Activated naive CD4-positive, alpha-beta T cell treated with anti-CD3 and anti-CD28 coated beads for 36 hours (primary cell): ENCODE measurements around the gene TMPRSS2. TPM values are rescaled to one million over a fixed set of nuclear protein-coding genes. Genes with fewer than 3 reads are reported as not detected.

ENCODE experiments used
- CTCF ChIA-PET: fragments of 350-600 bp; sonication (Branson Sonifier 250); formaldehyde crosslinking; loops from one replicate; lab custom pipeline; 2021; ENCODE audit warnings: antibody characterized with exemption; lab: Charles Lee
- DNase-seq: peaks from one replicate; pipeline ENCODE4 v3.0.0-alpha.2; 2020
- H3K27ac Mint-ChIP-seq: one replicate; pipeline ENCODE4 v1.8.0; 2021; ENCODE audit warnings: mild to moderate bottlenecking, mixed read lengths
- H3K27me3 Mint-ChIP-seq: one replicate; pipeline ENCODE4 v1.8.0; 2021; ENCODE audit warnings: low read depth, mixed read lengths
- H3K36me3 Mint-ChIP-seq: one replicate; pipeline ENCODE4 v1.8.0; 2021; ENCODE audit warnings: low read depth, mixed read lengths
- H3K4me1 Mint-ChIP-seq: one replicate; pipeline ENCODE4 v1.8.0; 2021; ENCODE audit warnings: low read depth, mixed read lengths
- H3K4me3 Mint-ChIP-seq: one replicate; pipeline ENCODE4 v1.8.0; 2021; ENCODE audit warnings: mild to moderate bottlenecking, moderate library complexity, mixed read lengths
- H3K9me3 Mint-ChIP-seq: one replicate; pipeline ENCODE4 v1.8.0; 2021; ENCODE audit warnings: mixed read lengths
- intact Hi-C: fragments of 100-400 bp; cut with micrococcal nuclease; formaldehyde crosslinking; loops from one replicate; pipeline ENCODE4 v1.15.1; 2023
- total RNA-seq, 2 experiments: library from RNA; stranded (reverse); gene quantifications; one replicate each; pipeline ENCODE4 v1.2.3, GENCODE V29; 2021

Gene TMPRSS2
- total RNA-seq, 2 experiments from 2014 or later = not detected

GRCh38 chr21:41453198-41453597 lies 54.8 kb downstream of the TMPRSS2 start:
- Mint-ChIP-seq H3K4me3 (no peak overlapping the region), H3K9me3 (no peaks in the 10 kb centered on the region), H3K36me3 (peaks cover 28% of the 10 kb centered on the region), H3K27me3 (no peaks in the 10 kb centered on the region), H3K27ac (peak overlapping the region; percentile 61), H3K4me1 (no peaks in the 10 kb centered on the region)
- no peak for DNase-seq
- intact Hi-C loops = no loop called here
- CTCF ChIA-PET = interaction anchor here (1.5 to 1.7 kb wide), 2 partner anchors 7 to 170 kb away, joined by 4 to 7 read pairs; no protein-coding TSS in a partner anchor

DNA sequence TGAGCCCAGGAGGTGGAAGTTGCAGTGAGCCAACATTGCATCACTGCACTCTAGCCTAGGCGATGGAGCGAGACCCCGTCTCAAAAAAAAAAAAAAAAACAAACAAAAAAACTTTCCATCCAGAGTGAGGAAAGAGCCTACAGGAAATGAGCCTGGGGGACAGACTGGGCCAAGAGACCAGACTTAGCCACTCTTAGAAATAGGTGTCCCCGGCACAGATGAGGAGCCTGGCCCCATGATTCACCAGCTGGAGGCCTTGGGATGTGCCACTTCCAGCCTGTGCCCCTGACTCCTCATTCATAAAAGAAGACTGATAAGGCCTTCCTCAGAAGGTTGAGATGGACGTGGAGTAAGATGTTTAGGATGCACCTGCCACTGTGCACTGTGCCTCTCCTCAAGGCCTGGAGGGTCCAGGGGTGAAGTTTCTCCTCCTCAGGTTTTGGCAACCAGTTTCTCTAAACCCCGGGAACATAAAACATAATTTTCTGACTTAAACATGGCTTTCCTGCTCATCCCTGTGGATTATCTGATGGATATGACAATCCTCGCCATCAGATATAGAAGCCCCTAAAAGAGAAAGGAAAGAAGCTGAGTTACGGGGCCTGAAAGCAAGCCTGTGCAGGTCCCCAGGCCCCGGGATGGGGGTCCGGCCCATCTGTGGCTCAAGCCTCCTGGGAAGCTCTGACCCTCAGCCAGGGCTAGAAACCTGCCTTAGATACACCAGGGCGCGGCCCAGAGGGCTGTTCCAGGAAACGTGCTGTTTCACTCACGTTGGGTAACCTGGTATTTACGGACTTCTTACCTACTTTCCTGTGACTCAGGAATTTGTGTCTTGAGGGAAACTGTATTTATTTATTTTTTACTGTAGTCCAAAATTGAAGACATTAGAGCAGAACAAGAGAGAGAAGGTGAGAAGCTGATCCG lies 55.9 kb downstream of the TMPRSS2 start:
- no peaks in the 10 kb centered on the region for H3K4me1 Mint-ChIP-seq
- no peaks in the 10 kb centered on the region for H3K27me3 Mint-ChIP-seq
- H3K9me3 Mint-ChIP-seq = no peaks in the 10 kb centered on the region
- no peak for DNase-seq
- H3K4me3 Mint-ChIP-seq = no peak overlapping the region
- intact Hi-C loops = no loop called here
- CTCF ChIA-PET = interaction anchor here (1.5 to 1.7 kb wide), 2 partner anchors 8 to 169 kb away, joined by 4 to 7 read pairs; no protein-coding TSS in a partner anchor
- H3K36me3 Mint-ChIP-seq = peaks cover 33% of the 10 kb centered on the region
- H3K27ac Mint-ChIP-seq = no peak overlapping the region

DNA sequence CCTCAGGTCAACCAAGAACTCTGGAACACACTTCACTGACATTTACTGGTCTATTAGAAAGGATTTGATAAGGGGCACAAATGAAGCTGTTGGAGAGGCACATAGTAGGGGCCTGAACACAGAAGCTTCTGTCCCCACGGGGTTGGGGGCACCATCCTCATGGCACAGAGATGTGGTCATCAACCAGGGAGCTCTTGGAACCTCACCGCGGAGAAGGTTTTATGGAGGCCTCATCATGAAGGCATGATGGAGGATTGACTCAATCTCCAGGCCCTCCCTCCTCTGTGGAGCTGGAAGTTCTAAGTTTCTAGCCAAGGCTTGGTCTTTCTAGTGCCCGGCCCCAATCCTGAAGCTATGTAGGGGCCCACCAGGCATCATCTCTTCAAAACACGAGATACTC lies 58.3 kb downstream of the TMPRSS2 start:
- DNase-seq = no peak
- Mint-ChIP-seq H3K4me1 (no peaks in the 10 kb centered on the region), H3K27me3 (no peaks in the 10 kb centered on the region), H3K4me3 (no peak overlapping the region), H3K36me3 (peaks cover 48% of the 10 kb centered on the region), H3K27ac (no peak overlapping the region), H3K9me3 (no peaks in the 10 kb centered on the region)
- intact Hi-C loops = no loop called here
- CTCF ChIA-PET = no interaction called here

- intact Hi-C loops = no loop called here
- H3K4me1 Mint-ChIP-seq = no peaks in the 10 kb centered on the region
- no peak overlapping the region for H3K4me3 Mint-ChIP-seq
- H3K27me3 Mint-ChIP-seq = no peaks in the 10 kb centered on the region
- no peak for DNase-seq
- no peaks in the 10 kb centered on the region for H3K9me3 Mint-ChIP-seq
- H3K27ac Mint-ChIP-seq = no peak overlapping the region
- CTCF ChIA-PET = no interaction called here
- peaks cover 55% of the 10 kb centered on the region for H3K36me3 Mint-ChIP-seq
Observed at GRCh38 chr21:41447356-41447755, 60.6 kb downstream of the TMPRSS2 start.

- H3K4me3 Mint-ChIP-seq = no peak overlapping the region
- no peak for DNase-seq
- H3K36me3 Mint-ChIP-seq = peaks cover 59% of the 10 kb centered on the region
- no peaks in the 10 kb centered on the region for H3K9me3 Mint-ChIP-seq
- intact Hi-C loops = no loop called here
- H3K4me1 Mint-ChIP-seq = no peaks in the 10 kb centered on the region
- CTCF ChIA-PET = no interaction called here
- H3K27me3 Mint-ChIP-seq = no peaks in the 10 kb centered on the region
- H3K27ac Mint-ChIP-seq = no peak overlapping the region
Observed at GRCh38 chr21:41446586-41446985, 61.4 kb downstream of the TMPRSS2 start.

- H3K4me1 Mint-ChIP-seq = no peaks in the 10 kb centered on the region
Observed at GRCh38 chr21:41445465-41445862, 62.5 kb downstream of the TMPRSS2 start.

DNA sequence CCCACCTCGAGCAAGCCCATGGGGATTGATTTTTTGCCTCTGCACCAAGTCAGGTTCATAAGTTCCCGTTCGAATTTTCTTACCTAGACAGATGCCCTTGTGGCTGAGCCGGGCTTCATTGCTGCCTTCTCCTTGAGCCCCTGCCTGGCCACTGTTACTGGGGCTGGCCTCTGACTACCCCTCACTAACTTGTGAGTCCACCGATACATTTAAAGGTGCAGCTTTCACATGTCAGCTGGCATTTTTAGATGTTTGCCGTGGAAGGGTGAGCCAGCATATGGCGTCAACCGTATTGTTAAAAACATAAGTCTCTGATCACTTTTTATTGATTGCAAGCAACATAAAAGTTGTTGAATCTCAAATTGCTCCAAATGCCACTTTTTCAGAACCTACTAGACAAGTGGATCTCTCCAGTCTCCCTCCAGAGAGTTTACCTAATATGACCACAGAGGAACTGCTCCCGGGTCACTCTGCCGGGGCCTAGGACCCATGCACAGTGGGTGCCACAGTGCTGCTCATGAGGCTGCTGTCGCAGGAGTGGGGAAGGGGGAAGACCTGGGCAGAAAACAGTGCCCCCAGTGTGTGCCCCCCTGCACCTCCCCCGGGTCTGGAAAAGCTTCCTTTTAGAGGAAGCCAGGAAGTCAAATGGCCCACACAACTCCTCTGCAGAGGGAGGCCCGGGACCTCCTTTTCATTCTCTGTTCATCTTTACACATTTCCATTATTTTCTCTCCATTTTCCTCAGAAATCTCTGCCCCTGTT lies 63.1 kb downstream of the TMPRSS2 start:
- intact Hi-C loops = no loop called here
- DNase-seq = no peak
- no peaks in the 10 kb centered on the region for H3K9me3 Mint-ChIP-seq
- H3K36me3 Mint-ChIP-seq = peaks cover 67% of the 10 kb centered on the region
- no peak overlapping the region for H3K4me3 Mint-ChIP-seq
- CTCF ChIA-PET = interaction anchor here (0.7 kb wide), 1 partner anchor 162 kb away, joined by 3 read pairs; no protein-coding TSS in a partner anchor
- H3K4me1 Mint-ChIP-seq = no peaks in the 10 kb centered on the region
- no peak overlapping the region for H3K27ac Mint-ChIP-seq
- H3K27me3 Mint-ChIP-seq = no peaks in the 10 kb centered on the region

More at GRCh38 chr21:41445465-41445862, 62.5 kb downstream of the TMPRSS2 start:
- intact Hi-C loops = no loop called here
- DNase-seq = no peak
- Mint-ChIP-seq H3K9me3 (no peaks in the 10 kb centered on the region), H3K36me3 (peaks cover 62% of the 10 kb centered on the region), H3K27me3 (no peaks in the 10 kb centered on the region), H3K27ac (no peak overlapping the region), H3K4me3 (no peak overlapping the region)
- CTCF ChIA-PET = interaction anchor here (0.7 kb wide), 1 partner anchor 162 kb away, joined by 3 read pairs; no protein-coding TSS in a partner anchor

- no peaks in the 10 kb centered on the region for H3K4me1 Mint-ChIP-seq
- intact Hi-C loops = no loop called here
- CTCF ChIA-PET = no interaction called here
- no peak for DNase-seq
- H3K9me3 Mint-ChIP-seq = no peaks in the 10 kb centered on the region
- no peak overlapping the region for H3K27ac Mint-ChIP-seq
- H3K27me3 Mint-ChIP-seq = no peaks in the 10 kb centered on the region
- peaks cover 68% of the 10 kb centered on the region for H3K36me3 Mint-ChIP-seq
- no peak overlapping the region for H3K4me3 Mint-ChIP-seq
Observed at GRCh38 chr21:41443562-41443961, 64.4 kb downstream of the TMPRSS2 start.

- DNase-seq = no peak
- CTCF ChIA-PET = interaction anchor here (1.1 kb wide), 1 partner anchor 160 kb away, joined by 3 read pairs; no protein-coding TSS in a partner anchor
- no peaks in the 10 kb centered on the region for H3K4me1 Mint-ChIP-seq
- peaks cover 73% of the 10 kb centered on the region for H3K36me3 Mint-ChIP-seq
- intact Hi-C loops = no loop called here
- H3K9me3 Mint-ChIP-seq = no peaks in the 10 kb centered on the region
- H3K4me3 Mint-ChIP-seq = no peak overlapping the region
- no peak overlapping the region for H3K27ac Mint-ChIP-seq
- no peaks in the 10 kb centered on the region for H3K27me3 Mint-ChIP-seq
Observed at GRCh38 chr21:41442481-41443186, 65.3 kb downstream of the TMPRSS2 start.

- no peaks in the 10 kb centered on the region for H3K27me3 Mint-ChIP-seq
- no peaks in the 10 kb centered on the region for H3K9me3 Mint-ChIP-seq
- no peak overlapping the region for H3K27ac Mint-ChIP-seq
- DNase-seq = no peak
- peaks cover 68% of the 10 kb centered on the region for H3K36me3 Mint-ChIP-seq
- intact Hi-C loops = no loop called here
- H3K4me3 Mint-ChIP-seq = no peak overlapping the region
- no peaks in the 10 kb centered on the region for H3K4me1 Mint-ChIP-seq
- CTCF ChIA-PET = no interaction called here
Observed at GRCh38 chr21:41441546-41441945, 66.4 kb downstream of the TMPRSS2 start.

GRCh38 chr21:41439248-41439647 lies 68.7 kb downstream of the TMPRSS2 start:
- Mint-ChIP-seq H3K4me1 (peaks cover 2% of the 10 kb centered on the region), H3K36me3 (peaks cover 74% of the 10 kb centered on the region), H3K9me3 (peaks cover 11% of the 10 kb centered on the region), H3K4me3 (no peak overlapping the region), H3K27me3 (no peaks in the 10 kb centered on the region), H3K27ac (no peak overlapping the region)
- intact Hi-C loops = no loop called here
- CTCF ChIA-PET = interaction anchor here (1.7 kb wide), 1 partner anchor 156 kb away, joined by 5 read pairs; no protein-coding TSS in a partner anchor
- DNase-seq = no peak
